SK-N-SH treated with all-trans-retinoic acid at 6 μM for 48 hours (cell line): ENCODE results near the gene TEX2.

ENCODE experiments used
- ATAC-seq: fragments of 200-7000 bp; cut with Tn5 transposase; 3 replicates; pipeline ENCODE4 v1.9.1; 2020; ENCODE audit warnings: mild to moderate bottlenecking, moderate library complexity
- ARNTL ChIP-seq: fragments of 450-650 bp; formaldehyde crosslinking; IDR thresholded peaks from 2 replicates; pipeline ENCODE4 v1.5.0; 2020; ENCODE audit warnings: low read depth, mild to moderate bottlenecking, moderate library complexity, borderline replicate concordance
- BACH2 ChIP-seq: fragments of 250-450 bp; sonication (Bioruptor Pico); IDR thresholded peaks from 2 replicates; pipeline ENCODE4 v1.9.0; 2021; ENCODE audit warnings: mild to moderate bottlenecking, borderline replicate concordance
- CSDC2 ChIP-seq: fragments of 250-450 bp; sonication (Bioruptor Pico); IDR thresholded peaks from 2 replicates; pipeline ENCODE4 v1.5.0; 2020; ENCODE audit warnings: mild to moderate bottlenecking, moderate library complexity
- CSRNP3 ChIP-seq: fragments of 250-450 bp; sonication (Bioruptor Pico); IDR thresholded peaks from 2 replicates; pipeline ENCODE4 v1.5.1; 2021; ENCODE audit warnings: mild to moderate bottlenecking, moderate library complexity
- ESRRG ChIP-seq: fragments of 250-450 bp; sonication (Bioruptor Pico); IDR thresholded peaks from 2 replicates; pipeline ENCODE4 v1.6.1; 2021; ENCODE audit warnings: mild to moderate bottlenecking
- GLIS3 ChIP-seq: fragments of 250-450 bp; sonication (Bioruptor Pico); IDR thresholded peaks from 2 replicates; pipeline ENCODE4 v1.5.0; 2020; ENCODE audit warnings: mild to moderate bottlenecking, moderate library complexity
- ISL1 ChIP-seq: fragments of 250-450 bp; sonication (Bioruptor Pico); IDR thresholded peaks from 2 replicates; pipeline ENCODE4 v2.1.2; 2022; ENCODE audit warnings: mild to moderate bottlenecking, moderate library complexity
- OSR1 ChIP-seq: fragments of 250-450 bp; sonication (Bioruptor Pico); IDR thresholded peaks from 2 replicates; pipeline ENCODE4 v1.8.0; 2022; ENCODE audit warnings: moderate library complexity, mild to moderate bottlenecking, inconsistent platforms
- PATZ1 ChIP-seq: fragments of 250-450 bp; sonication (Bioruptor Pico); IDR thresholded peaks from 2 replicates; pipeline ENCODE4 v1.8.0; 2020; ENCODE audit warnings: mild to moderate bottlenecking, moderate library complexity, borderline replicate concordance
- RARB ChIP-seq: fragments of 250-450 bp; sonication (Bioruptor Pico); IDR thresholded peaks from 2 replicates; pipeline ENCODE4 v1.8.0; 2021; ENCODE audit warnings: mild to moderate bottlenecking, moderate library complexity
- SNAI2 ChIP-seq: fragments of 250-450 bp; sonication (Bioruptor Pico); IDR thresholded peaks from 2 replicates; pipeline ENCODE4 v1.5.0; 2020; ENCODE audit warnings: mild to moderate bottlenecking, moderate library complexity
- TCF4 ChIP-seq: fragments of 250-450 bp; sonication (Bioruptor Pico); IDR thresholded peaks from 2 replicates; pipeline ENCODE4 v1.8.0; 2021; ENCODE audit warnings: mild to moderate bottlenecking, moderate library complexity, borderline replicate concordance
- TSHZ2 ChIP-seq: fragments of 250-450 bp; sonication (Bioruptor Pico); IDR thresholded peaks from 2 replicates; pipeline ENCODE4 v1.5.0; 2020; ENCODE audit warnings: mild to moderate bottlenecking, moderate library complexity
- ZC3H10 ChIP-seq: fragments of 250-450 bp; sonication (Bioruptor Pico); IDR thresholded peaks from 2 replicates; pipeline ENCODE4 v1.5.1; 2021; ENCODE audit warnings: mild to moderate bottlenecking, moderate library complexity
- ZFP3 ChIP-seq: fragments of 250-450 bp; sonication (Bioruptor Pico); IDR thresholded peaks from 2 replicates; pipeline ENCODE4 v1.5.0; 2020; ENCODE audit warnings: mild to moderate bottlenecking, moderate library complexity
- ZFP30 ChIP-seq: fragments of 450-650 bp; formaldehyde crosslinking; IDR thresholded peaks from 2 replicates; pipeline ENCODE4 v1.5.0; 2022; ENCODE audit warnings: mild to moderate bottlenecking, moderate library complexity
- ZNF565 ChIP-seq: fragments of 450-650 bp; formaldehyde crosslinking; conservative IDR thresholded peaks from 2 replicates; pipeline ENCODE4 v1.5.0; 2020; ENCODE audit warnings: low read depth, mild to moderate bottlenecking, moderate library complexity
- ZNF70 ChIP-seq: fragments of 450-650 bp; formaldehyde crosslinking; IDR thresholded peaks from 2 replicates; pipeline ENCODE4 v1.5.0; 2020; ENCODE audit warnings: mild to moderate bottlenecking, moderate library complexity
- TF ChIP-seq, protein P1 (sequence below): fragments of 250-450 bp; sonication (Bioruptor Pico); IDR thresholded peaks from 2 replicates; pipeline ENCODE4 v1.8.0; 2021; ENCODE audit warnings: low read depth, mild to moderate bottlenecking, moderate library complexity, borderline replicate concordance

The TEX2 gene

DNA sequence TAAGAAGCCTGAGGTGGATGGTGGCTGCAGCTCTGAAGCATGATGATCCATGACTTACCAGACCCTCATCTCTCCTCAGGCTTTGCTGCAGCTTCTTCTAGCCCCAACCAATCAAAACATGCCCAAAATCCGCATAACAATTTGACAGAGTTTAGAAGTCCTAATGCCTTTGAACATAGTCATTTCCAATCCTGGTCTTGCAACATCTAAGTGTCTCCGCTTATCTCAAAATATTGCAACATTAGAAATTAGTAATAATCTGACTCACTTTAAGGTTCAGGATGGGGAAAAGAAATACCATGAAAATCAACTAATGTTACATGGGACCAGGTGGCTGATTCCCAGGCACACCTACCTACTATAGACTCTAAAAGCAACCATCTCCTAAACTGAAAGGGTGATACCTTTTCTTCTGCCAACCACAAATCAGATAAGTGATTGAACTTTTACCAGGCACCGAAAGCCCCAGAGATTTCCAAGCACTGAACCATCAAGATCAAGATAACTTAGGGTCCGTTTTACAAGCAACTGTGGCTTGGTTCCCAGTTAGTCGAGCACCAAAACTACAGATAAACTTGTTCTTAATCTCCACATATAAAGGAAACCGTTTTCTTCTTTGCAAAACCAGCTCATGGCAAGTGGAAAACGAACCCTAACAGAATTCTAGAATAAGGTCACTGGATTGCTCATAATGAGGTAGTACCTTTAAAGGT, 147.1 kb downstream of the TEX2 start (continued):
- TF ChIP-seq, protein P1, sequence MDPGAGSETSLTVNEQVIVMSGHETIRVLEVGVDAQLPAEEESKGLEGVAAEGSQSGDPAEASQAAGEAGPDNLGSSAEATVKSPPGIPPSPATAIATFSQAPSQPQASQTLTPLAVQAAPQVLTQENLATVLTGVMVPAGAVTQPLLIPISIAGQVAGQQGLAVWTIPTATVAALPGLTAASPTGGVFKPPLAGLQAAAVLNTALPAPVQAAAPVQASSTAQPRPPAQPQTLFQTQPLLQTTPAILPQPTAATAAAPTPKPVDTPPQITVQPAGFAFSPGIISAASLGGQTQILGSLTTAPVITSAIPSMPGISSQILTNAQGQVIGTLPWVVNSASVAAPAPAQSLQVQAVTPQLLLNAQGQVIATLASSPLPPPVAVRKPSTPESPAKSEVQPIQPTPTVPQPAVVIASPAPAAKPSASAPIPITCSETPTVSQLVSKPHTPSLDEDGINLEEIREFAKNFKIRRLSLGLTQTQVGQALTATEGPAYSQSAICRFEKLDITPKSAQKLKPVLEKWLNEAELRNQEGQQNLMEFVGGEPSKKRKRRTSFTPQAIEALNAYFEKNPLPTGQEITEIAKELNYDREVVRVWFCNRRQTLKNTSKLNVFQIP (CRISPR knock-in tag) = no peak
- TF ChIP-seq BACH2 (CRISPR knock-in tag) = no peak

GRCh38 chr17:64115043-64115698, 147.9 kb downstream of the TEX2 start:
- TF ChIP-seq SNAI2 = no peak
- TF ChIP-seq ZNF70 (CRISPR knock-in tag) = no peak
- TF ChIP-seq TSHZ2 (CRISPR knock-in tag) = no peak
- no peak for TF ChIP-seq PATZ1 (CRISPR knock-in tag)
- TF ChIP-seq ZFP30 (CRISPR knock-in tag) = no peak
- no peak for TF ChIP-seq TCF4 (CRISPR knock-in tag)
- no peak for TF ChIP-seq ZC3H10 (CRISPR knock-in tag)
- no peak for TF ChIP-seq ISL1 (CRISPR knock-in tag)
- TF ChIP-seq BACH2 (CRISPR knock-in tag) = no peak
- TF ChIP-seq, protein P1 (CRISPR knock-in tag) = no peak
- no peak for TF ChIP-seq RARB (CRISPR knock-in tag)
- ATAC-seq = no peak

DNA sequence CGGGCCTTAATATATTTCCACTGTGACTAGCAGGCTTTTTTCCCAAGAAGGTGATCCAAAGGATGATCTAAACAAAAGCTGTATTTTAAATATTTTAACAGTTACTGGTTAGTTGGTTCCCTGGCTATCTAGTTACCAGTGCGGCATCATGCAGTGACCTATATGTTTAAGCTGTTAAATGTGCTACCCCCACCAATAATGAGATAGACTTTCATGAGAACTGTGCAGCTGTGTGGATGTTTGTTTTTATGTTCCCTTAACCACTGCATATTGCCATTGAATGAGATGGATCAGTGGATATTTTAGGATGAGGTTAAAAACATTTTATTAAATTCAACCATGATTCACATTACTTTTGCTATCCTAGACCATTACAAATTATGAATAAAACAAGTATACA, 150.1 kb downstream of the TEX2 start:
- no peak for ATAC-seq
- TF ChIP-seq BACH2 (CRISPR knock-in tag) = no peak

GRCh38 chr17:64111831-64112230, 151.2 kb downstream of the TEX2 start:
- TF ChIP-seq ZNF70 (CRISPR knock-in tag) (no peak), ESRRG (no peak), OSR1 (CRISPR knock-in tag) (no peak), ARNTL (CRISPR knock-in tag) (no peak), ZFP30 (CRISPR knock-in tag) (no peak), GLIS3 (no peak), CSRNP3 (no peak), ISL1 (CRISPR knock-in tag) (no peak), ZNF565 (CRISPR knock-in tag) (no peak), CSDC2 (CRISPR knock-in tag) (no peak), ZC3H10 (CRISPR knock-in tag) (no peak), ZFP3 (CRISPR knock-in tag) (no peak), TCF4 (CRISPR knock-in tag) (no peak)
- no peak for ATAC-seq
